Panc1 (cell line): Measurements from ENCODE around the gene HS6ST3. TPM values are rescaled to one million over a fixed set of nuclear protein-coding genes. Genes with fewer than 3 reads are reported as not detected.
"Not testable (repeated sequence)": the region's sequence is repeated elsewhere in the genome, so short reads cannot be mapped to it uniquely, and the experiment has no call there.

Source experiments
- ATAC-seq: fragments of 200-7000 bp; cut with Tn5 transposase; 2 replicates; pipeline ENCODE4 v1.9.1; 2020; ENCODE audit warnings: mild to moderate bottlenecking, moderate library complexity
- BruUV-seq: library from RNA; stranded (reverse); fragments of 400-500 nt; replicated peaks from 2 replicates; lab custom pipeline; 2021; lab: Mats Ljungman, UMichigan
- CTCF ChIA-PET: fragments of 300-600 bp; sonication (Branson Sonifier 250); formaldehyde crosslinking; loops from one replicate; lab custom pipeline; 2022; ENCODE audit warnings: antibody characterized with exemption; lab: Charles Lee
- POLR2A ChIA-PET: fragments of 300-600 bp; sonication (Branson Sonifier 250); formaldehyde crosslinking; loops from one replicate; lab custom pipeline; 2022; ENCODE audit warnings: antibody characterized with exemption; lab: Charles Lee
- DNase-seq: peaks from one replicate; pipeline ENCODE4 v3.0.0-alpha.2; 2010; ENCODE audit warnings: low read depth, low spot score
- H3K27ac ChIP-seq: 2 replicates; pipeline ENCODE4 v1.5.1; 2011; ENCODE audit warnings: mild to moderate bottlenecking, low read length, inconsistent platforms
- H3K27me3 ChIP-seq: fragments of 200-500 bp; sonication (Bioruptor generic); 2 replicates; pipeline ENCODE4 v1.6.0; 2014; ENCODE audit warnings: low read length, inconsistent platforms; ENCODE audit not compliant: control insufficient read depth, insufficient read depth
- H3K36me3 ChIP-seq: fragments of 200-500 bp; sonication (Bioruptor generic); 2 replicates; pipeline ENCODE4 v1.5.1; 2014; ENCODE audit warnings: inconsistent platforms, mild to moderate bottlenecking, low read length, moderate library complexity; ENCODE audit not compliant: control insufficient read depth, insufficient read depth
- H3K4me1 ChIP-seq: 2 replicates; pipeline ENCODE4 v1.5.1; 2011; ENCODE audit warnings: inconsistent platforms, mild to moderate bottlenecking, low read length, moderate library complexity; ENCODE audit not compliant: control insufficient read depth, insufficient read depth
- H3K4me3 ChIP-seq, 2 experiments: 2 replicates each; pipeline ENCODE4 v1.5.1; 2011 to 2012; ENCODE audit warnings: low read depth in 2 of 2, low read length in 2 of 2, mild to moderate bottlenecking in 2 of 2, inconsistent platforms in 1 of 2, moderate library complexity in 1 of 2
- H3K9me3 ChIP-seq: fragments of 200-500 bp; sonication (Bioruptor generic); 2 replicates; pipeline ENCODE4 v1.5.1; 2014; ENCODE audit warnings: low read depth, mild to moderate bottlenecking, inconsistent platforms, low read length, moderate library complexity; ENCODE audit not compliant: control insufficient read depth, insufficient read depth
- POLR2AphosphoS5 ChIP-seq: IDR thresholded peaks from 2 replicates; pipeline ENCODE4 v1.6.1; 2012; ENCODE audit warnings: mild to moderate bottlenecking, low read depth, low read length, moderate library complexity
- SIN3A ChIP-seq: IDR thresholded peaks from 2 replicates; pipeline ENCODE4 v1.6.1; 2012; ENCODE audit warnings: low read depth, mild to moderate bottlenecking, low read length, moderate library complexity, borderline replicate concordance; ENCODE audit not compliant: insufficient read depth
- TCF7L2 ChIP-seq: IDR thresholded peaks from 2 replicates; pipeline ENCODE4 v1.6.1; 2011; ENCODE audit warnings: mild to moderate bottlenecking, low read depth, low read length, inconsistent platforms
- in situ Hi-C: cut with HindIII; loops from 2 replicates; pipeline ENCODE4 v1.10.0; 2016; ENCODE audit warnings: low sequenced_read_pairs, low pct_unique_long_range_greater_than_20kb
- intact Hi-C: fragments of 100-400 bp; cut with micrococcal nuclease; formaldehyde crosslinking; loops from one replicate; pipeline ENCODE4 v1.10.0; 2022; ENCODE audit not compliant: unreplicated experiment
- total RNA-seq: library from RNA; stranded (reverse); gene quantifications from one replicate; pipeline ENCODE4 v1.2.1, GENCODE V29; 2021; ENCODE audit not compliant: unreplicated experiment
- TF ChIP-seq, protein P1 (sequence below): fragments of 450-650 bp; IDR thresholded peaks from 2 replicates; pipeline ENCODE4 v1.5.1; 2017; ENCODE audit warnings: mild to moderate bottlenecking
- TF ChIP-seq, protein P2 (sequence below), 2 experiments: IDR thresholded peaks; 2 replicates each; pipeline ENCODE4 v1.6.1; 2011 to 2012; ENCODE audit warnings: low read depth in 2 of 2, control low read depth in 1 of 2, low read length in 1 of 2, mild to moderate bottlenecking in 1 of 2, moderate library complexity in 1 of 2; ENCODE audit not compliant: insufficient read depth in 1 of 2

The HS6ST3 gene
- total RNA-seq, 1 experiment from 2014 or later: 0.13 TPM

DNA sequence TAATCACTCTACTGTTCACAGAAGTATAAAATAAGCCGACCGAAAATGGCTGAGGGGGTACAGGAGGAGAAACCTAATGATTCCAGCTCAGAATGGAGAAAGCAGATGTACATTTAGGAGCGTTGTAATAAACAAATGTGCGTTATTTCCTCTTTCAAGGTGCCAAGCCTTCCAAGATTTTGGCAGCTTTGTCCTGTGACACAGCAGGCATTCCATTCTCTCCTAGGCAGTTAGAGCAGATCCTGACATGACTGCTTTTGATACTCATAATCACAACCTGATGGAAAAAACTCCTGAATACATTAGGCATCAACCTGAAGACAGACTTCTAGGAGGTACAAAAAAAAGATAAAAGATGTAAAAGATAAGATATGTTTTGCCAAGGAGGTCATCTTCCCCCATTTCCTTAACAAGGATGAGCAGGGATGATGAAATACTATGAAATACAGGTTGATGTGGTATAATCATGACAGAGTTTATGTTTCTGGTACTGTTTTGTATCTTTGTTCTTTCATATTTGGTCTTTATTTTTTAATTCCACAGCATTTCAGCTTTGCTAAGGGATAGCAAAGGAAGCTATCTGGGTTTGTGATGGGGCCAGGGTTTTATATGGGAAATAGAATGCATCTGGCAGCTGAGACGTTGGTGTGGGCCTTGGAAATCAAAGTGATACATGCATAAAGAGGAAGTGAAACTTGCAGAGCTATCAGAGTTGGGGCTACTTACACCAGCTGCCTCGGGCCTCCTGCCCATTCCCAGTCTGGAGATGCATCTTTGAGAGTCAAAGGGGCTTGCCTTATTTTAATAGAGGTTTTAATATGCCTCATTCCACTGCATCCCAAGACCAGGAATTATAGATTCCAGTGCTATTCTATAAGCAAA is 681.8 kb downstream of the HS6ST3 start:
- ChIA-PET CTCF (no interaction called here), POLR2A (no interaction called here)
- in situ Hi-C loops: no loop called here
- Histone ChIP-seq H3K27ac (no peak overlapping the region), H3K4me3 (no peak overlapping the region), H3K36me3 (no peaks in the 10 kb centered on the region), H3K27me3 (no peaks in the 10 kb centered on the region), H3K9me3 (no peaks in the 10 kb centered on the region), H3K4me1 (no peaks in the 10 kb centered on the region)
- intact Hi-C loops: no loop called here
- TF ChIP-seq, protein P1, sequence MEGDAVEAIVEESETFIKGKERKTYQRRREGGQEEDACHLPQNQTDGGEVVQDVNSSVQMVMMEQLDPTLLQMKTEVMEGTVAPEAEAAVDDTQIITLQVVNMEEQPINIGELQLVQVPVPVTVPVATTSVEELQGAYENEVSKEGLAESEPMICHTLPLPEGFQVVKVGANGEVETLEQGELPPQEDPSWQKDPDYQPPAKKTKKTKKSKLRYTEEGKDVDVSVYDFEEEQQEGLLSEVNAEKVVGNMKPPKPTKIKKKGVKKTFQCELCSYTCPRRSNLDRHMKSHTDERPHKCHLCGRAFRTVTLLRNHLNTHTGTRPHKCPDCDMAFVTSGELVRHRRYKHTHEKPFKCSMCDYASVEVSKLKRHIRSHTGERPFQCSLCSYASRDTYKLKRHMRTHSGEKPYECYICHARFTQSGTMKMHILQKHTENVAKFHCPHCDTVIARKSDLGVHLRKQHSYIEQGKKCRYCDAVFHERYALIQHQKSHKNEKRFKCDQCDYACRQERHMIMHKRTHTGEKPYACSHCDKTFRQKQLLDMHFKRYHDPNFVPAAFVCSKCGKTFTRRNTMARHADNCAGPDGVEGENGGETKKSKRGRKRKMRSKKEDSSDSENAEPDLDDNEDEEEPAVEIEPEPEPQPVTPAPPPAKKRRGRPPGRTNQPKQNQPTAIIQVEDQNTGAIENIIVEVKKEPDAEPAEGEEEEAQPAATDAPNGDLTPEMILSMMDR: no peak
- TF ChIP-seq SIN3A (no peak), POLR2AphosphoS5 (no peak), TCF7L2 (no peak)
- TF ChIP-seq, protein P2, sequence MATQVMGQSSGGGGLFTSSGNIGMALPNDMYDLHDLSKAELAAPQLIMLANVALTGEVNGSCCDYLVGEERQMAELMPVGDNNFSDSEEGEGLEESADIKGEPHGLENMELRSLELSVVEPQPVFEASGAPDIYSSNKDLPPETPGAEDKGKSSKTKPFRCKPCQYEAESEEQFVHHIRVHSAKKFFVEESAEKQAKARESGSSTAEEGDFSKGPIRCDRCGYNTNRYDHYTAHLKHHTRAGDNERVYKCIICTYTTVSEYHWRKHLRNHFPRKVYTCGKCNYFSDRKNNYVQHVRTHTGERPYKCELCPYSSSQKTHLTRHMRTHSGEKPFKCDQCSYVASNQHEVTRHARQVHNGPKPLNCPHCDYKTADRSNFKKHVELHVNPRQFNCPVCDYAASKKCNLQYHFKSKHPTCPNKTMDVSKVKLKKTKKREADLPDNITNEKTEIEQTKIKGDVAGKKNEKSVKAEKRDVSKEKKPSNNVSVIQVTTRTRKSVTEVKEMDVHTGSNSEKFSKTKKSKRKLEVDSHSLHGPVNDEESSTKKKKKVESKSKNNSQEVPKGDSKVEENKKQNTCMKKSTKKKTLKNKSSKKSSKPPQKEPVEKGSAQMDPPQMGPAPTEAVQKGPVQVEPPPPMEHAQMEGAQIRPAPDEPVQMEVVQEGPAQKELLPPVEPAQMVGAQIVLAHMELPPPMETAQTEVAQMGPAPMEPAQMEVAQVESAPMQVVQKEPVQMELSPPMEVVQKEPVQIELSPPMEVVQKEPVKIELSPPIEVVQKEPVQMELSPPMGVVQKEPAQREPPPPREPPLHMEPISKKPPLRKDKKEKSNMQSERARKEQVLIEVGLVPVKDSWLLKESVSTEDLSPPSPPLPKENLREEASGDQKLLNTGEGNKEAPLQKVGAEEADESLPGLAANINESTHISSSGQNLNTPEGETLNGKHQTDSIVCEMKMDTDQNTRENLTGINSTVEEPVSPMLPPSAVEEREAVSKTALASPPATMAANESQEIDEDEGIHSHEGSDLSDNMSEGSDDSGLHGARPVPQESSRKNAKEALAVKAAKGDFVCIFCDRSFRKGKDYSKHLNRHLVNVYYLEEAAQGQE (IDR thresholded peaks at IDR 0.05; ENCODE audit: insufficient read depth in 1 of 2, low read depth in 2 of 2, low read length in 1 of 2): no peak
- DNase-seq (no peak), ATAC-seq (no peak)
- no TSS peak for BruUV-seq

DNA sequence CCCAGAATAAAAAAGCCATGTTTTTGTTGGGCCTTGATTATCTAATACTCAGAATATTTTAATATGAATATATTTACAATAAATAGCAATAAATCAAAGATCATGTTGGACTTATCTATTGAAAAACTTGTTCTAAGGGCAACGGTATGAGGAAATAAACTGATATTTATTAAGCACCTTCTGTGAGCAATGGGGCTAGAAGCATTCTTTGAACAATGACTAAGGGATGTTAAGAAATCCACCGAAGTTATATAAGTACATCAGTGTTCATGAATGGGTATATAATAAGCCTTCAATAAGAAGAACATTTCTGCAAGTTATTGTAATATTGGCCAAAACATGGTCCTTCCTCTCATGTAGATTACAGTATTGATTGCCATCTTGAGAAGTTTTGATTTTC is 682.5 kb downstream of the HS6ST3 start:
- ChIA-PET CTCF (no interaction called here), POLR2A (no interaction called here)
- in situ Hi-C loops (no loop called here), intact Hi-C loops (no loop called here)
- TF ChIP-seq, protein P2 (IDR thresholded peaks at IDR 0.05; ENCODE audit: insufficient read depth in 1 of 2, low read depth in 2 of 2, low read length in 1 of 2): no peak
- no peak for TF ChIP-seq SIN3A
- TF ChIP-seq, protein P1: no peak
- TF ChIP-seq POLR2AphosphoS5: no peak
- TF ChIP-seq TCF7L2: no peak
- no peaks in the 10 kb centered on the region for H3K9me3 ChIP-seq
- ATAC-seq: no peak
- H3K4me1 ChIP-seq: no peaks in the 10 kb centered on the region
- no peaks in the 10 kb centered on the region for H3K36me3 ChIP-seq
- BruUV-seq: no TSS peak
- no peak overlapping the region for H3K4me3 ChIP-seq
- H3K27ac ChIP-seq: no peak overlapping the region
- no peak for DNase-seq
- H3K27me3 ChIP-seq: no peaks in the 10 kb centered on the region

DNA sequence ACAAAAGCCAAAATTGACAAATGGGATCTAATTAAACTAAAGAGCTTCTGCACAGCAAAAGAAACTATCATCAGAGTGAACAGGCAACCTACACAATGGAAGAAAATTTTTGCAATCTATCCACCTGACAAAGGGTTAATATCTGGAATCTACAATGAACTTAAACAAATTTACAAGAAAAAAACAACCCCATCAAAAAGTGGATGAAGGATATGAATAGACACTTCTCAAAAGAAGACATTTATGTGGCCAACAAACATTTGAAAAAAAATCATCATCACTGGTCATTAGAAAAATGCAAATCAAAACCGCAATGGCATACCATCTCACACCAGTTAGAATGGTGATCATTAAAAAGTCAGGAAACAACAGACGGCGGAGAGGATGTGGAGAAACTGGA is 688.4 kb downstream of the HS6ST3 start:
- BruUV-seq, DNase-seq, ATAC-seq, H3K27ac ChIP-seq, H3K4me3 ChIP-seq, H3K27me3 ChIP-seq, POLR2A ChIA-PET, CTCF ChIA-PET, intact Hi-C loops, H3K9me3 ChIP-seq, H3K4me1 ChIP-seq, H3K36me3 ChIP-seq, in situ Hi-C loops: not testable (repeated sequence)
